Neuronal stem cell (in vitro differentiated cells): ENCODE measurements around the gene MRPS6.

Experiments
- DNase-seq: peaks from one replicate; pipeline ENCODE4 v3.0.0-alpha.2; 2013; ENCODE audit warnings: low spot score
- H2AFZ ChIP-seq: one replicate; pipeline ENCODE4 v1.6.1; 2013; ENCODE audit warnings: mild to moderate bottlenecking, low read length, inconsistent platforms
- H2AK5ac ChIP-seq: 2 replicates; pipeline ENCODE4 v1.6.1; 2013; ENCODE audit warnings: low read depth, mild to moderate bottlenecking, inconsistent platforms, low read length, moderate library complexity, mixed read lengths
- H2BK120ac ChIP-seq: 2 replicates; pipeline ENCODE4 v1.6.1; 2013; ENCODE audit warnings: low read depth, mild to moderate bottlenecking, inconsistent platforms, low read length, moderate library complexity, mixed read lengths
- H2BK12ac ChIP-seq: one replicate; pipeline ENCODE4 v1.6.1; 2013; ENCODE audit warnings: low read length, inconsistent platforms
- H2BK15ac ChIP-seq: 2 replicates; pipeline ENCODE4 v1.6.1; 2013; ENCODE audit warnings: mild to moderate bottlenecking, low read length, inconsistent platforms, mixed read lengths
- H2BK5ac ChIP-seq: one replicate; pipeline ENCODE4 v1.6.1; 2013; ENCODE audit warnings: inconsistent platforms, mild to moderate bottlenecking, low read length, moderate library complexity
- H3K14ac ChIP-seq: one replicate; pipeline ENCODE4 v1.6.1; 2013; ENCODE audit warnings: low read length, inconsistent platforms
- H3K18ac ChIP-seq: 2 replicates; pipeline ENCODE4 v1.6.1; 2013; ENCODE audit warnings: low read length, inconsistent platforms
- H3K23ac ChIP-seq: 2 replicates; pipeline ENCODE4 v1.6.1; 2013; ENCODE audit warnings: low read depth, mild to moderate bottlenecking, mixed read lengths, low read length, inconsistent platforms; ENCODE audit not compliant: poor library complexity
- H3K27ac ChIP-seq: replicated peaks from 3 replicates; pipeline ENCODE4 v1.5.1; 2013; ENCODE audit warnings: low read length, inconsistent platforms
- H3K27me3 ChIP-seq, 3 experiments: 2 replicates each; pipeline ENCODE4 v1.6.1; 2013; ENCODE audit warnings: low read length in 3 of 3, mild to moderate bottlenecking in 2 of 3, inconsistent platforms in 1 of 3, low read depth in 1 of 3, mixed read lengths in 1 of 3, moderate library complexity in 1 of 3; ENCODE audit not compliant: control insufficient read depth in 3 of 3, insufficient read depth in 3 of 3
- H3K36me3 ChIP-seq, 2 donors: replicated peaks in 1 of 2; 2 replicates each; pipeline ENCODE4 v1.6.1; 2013; ENCODE audit warnings: low read length in 2 of 2; ENCODE audit not compliant: control insufficient read depth in 2 of 2, insufficient read depth in 2 of 2
- H3K4ac ChIP-seq: 2 replicates; pipeline ENCODE4 v1.6.1; 2013; ENCODE audit warnings: inconsistent platforms, mild to moderate bottlenecking, low read length, moderate library complexity
- H3K4me1 ChIP-seq, 2 donors: 1 replicate in 1 of 2; 2 replicates in 1 of 2; pipeline ENCODE4 v1.6.1; 2013; ENCODE audit warnings: low read length in 2 of 2, low read depth in 1 of 2; ENCODE audit not compliant: control insufficient read depth in 2 of 2, insufficient read depth in 1 of 2
- H3K4me2 ChIP-seq: one replicate; pipeline ENCODE4 v1.6.1; 2013; ENCODE audit warnings: mild to moderate bottlenecking, low read length, inconsistent platforms; ENCODE audit not compliant: insufficient read depth, poor library complexity, severe bottlenecking
- H3K4me3 ChIP-seq, 2 donors: 2 replicates each; pipeline ENCODE4 v1.5.1; 2013; ENCODE audit warnings: low read length in 2 of 2, mild to moderate bottlenecking in 2 of 2, inconsistent platforms in 1 of 2, moderate library complexity in 1 of 2
- H3K79me1 ChIP-seq: one replicate; pipeline ENCODE4 v1.6.1; 2013; ENCODE audit warnings: low read depth, mild to moderate bottlenecking, inconsistent platforms, low read length, moderate library complexity
- H3K9ac ChIP-seq: one replicate; pipeline ENCODE4 v1.6.1; 2013; ENCODE audit warnings: mild to moderate bottlenecking, low read depth, low read length, inconsistent platforms; ENCODE audit not compliant: poor library complexity
- H3K9me3 ChIP-seq, 2 donors: replicated peaks in 1 of 2; 2 replicates each; pipeline versions ENCODE3 to v1.6.1; 2013; ENCODE audit warnings: low read length in 2 of 2, mild to moderate bottlenecking in 2 of 2, inconsistent platforms in 1 of 2, low read depth in 1 of 2, mixed read lengths in 1 of 2, moderate library complexity in 1 of 2; ENCODE audit not compliant: control insufficient read depth in 2 of 2, insufficient read depth in 1 of 2
- H4K8ac ChIP-seq: one replicate; pipeline ENCODE4 v1.6.1; 2013; ENCODE audit warnings: low read depth, mild to moderate bottlenecking, inconsistent platforms, low read length, moderate library complexity
- H4K91ac ChIP-seq: one replicate; pipeline ENCODE4 v1.6.1; 2013; ENCODE audit warnings: low read length, low read depth, mild to moderate bottlenecking, inconsistent platforms; ENCODE audit not compliant: poor library complexity
- WGBS, 2 donors: extraction: QIAGEN DNeasy Blood & Tissue Kit; methylation state at CpG; one replicate each; pipeline ENCODE4 v1.1.7; 2013; ENCODE audit warnings: missing lambda C conversion rate in 2 of 2, mixed read lengths in 1 of 2; ENCODE audit not compliant: insufficient read length in 2 of 2, insufficient replicate concordance in 1 of 2; ENCODE audit errors: extremely low coverage in 2 of 2; 5-methylcytosine and 5-hydroxymethylcytosine counted together

MRPS6 gene

GRCh38 chr21:34141373-34141772 lies 68.0 kb downstream of the MRPS6 start:
- no peak overlapping the region for H4K8ac ChIP-seq
- no peaks in the 10 kb centered on the region for H3K4me1 ChIP-seq
- no peak overlapping the region for H2BK5ac ChIP-seq
- H3K4me2 ChIP-seq: no peak overlapping the region
- H3K79me1 ChIP-seq: peaks cover 6% of the 10 kb centered on the region
- H2BK15ac ChIP-seq: no peak overlapping the region
- H2AFZ ChIP-seq: no peak overlapping the region
- H3K9me3 ChIP-seq: peaks cover 21 to 37% of the 10 kb centered on the region in 2 donors
- H2BK12ac ChIP-seq: no peak overlapping the region
- H3K27ac ChIP-seq: no peak overlapping the region
- no peak overlapping the region for H3K4me3 ChIP-seq
- no peaks in the 10 kb centered on the region for H3K27me3 ChIP-seq
- no peak overlapping the region for H2AK5ac ChIP-seq
- no peak overlapping the region for H3K18ac ChIP-seq
- H2BK120ac ChIP-seq: no peak overlapping the region
- no peak for DNase-seq
- H3K36me3 ChIP-seq: peaks cover 30 to 43% of the 10 kb centered on the region in 2 donors
- no peak overlapping the region for H3K14ac ChIP-seq
- no CpG with 5 or more reads among the region's 4 CpGs for WGBS, 2 donors
- no peak overlapping the region for H3K4ac ChIP-seq
- no peak overlapping the region for H4K91ac ChIP-seq
- no peak overlapping the region for H3K23ac ChIP-seq
- H3K9ac ChIP-seq: no peak overlapping the region

GRCh38 chr21:34143685-34144182 lies 70.4 kb downstream of the MRPS6 start:
- no peak for DNase-seq
- Histone ChIP-seq H3K4me3 (no peak overlapping the region), H3K4me1 (peaks cover 0 to 12% of the 10 kb centered on the region in 2 donors), H3K4me2 (no peak overlapping the region), H3K14ac (no peak overlapping the region), H4K91ac (no peak overlapping the region), H3K4ac (no peak overlapping the region), H3K27me3 (no peaks in the 10 kb centered on the region), H3K18ac (no peak overlapping the region), H3K9me3 (peaks cover 21 to 25% of the 10 kb centered on the region in 2 donors), H2BK15ac (no peak overlapping the region), H2AK5ac (no peak overlapping the region), H3K23ac (no peak overlapping the region), H3K36me3 (peaks cover 34 to 43% of the 10 kb centered on the region in 2 donors), H2BK5ac (peak overlapping the region; percentile 54), H2AFZ (no peak overlapping the region), H2BK120ac (no peak overlapping the region), H2BK12ac (no peak overlapping the region), H3K27ac (no peak overlapping the region), H3K79me1 (peaks cover 9% of the 10 kb centered on the region), H4K8ac (no peak overlapping the region), H3K9ac (peak overlapping the region; percentile 50)
- WGBS, 2 donors: no CpG with 5 or more reads among the region's 13 CpGs

GRCh38 chr21:34144224-34144623 lies 70.8 kb downstream of the MRPS6 start:
- no peak overlapping the region for H3K9ac ChIP-seq
- H3K4ac ChIP-seq: no peak overlapping the region
- H3K27ac ChIP-seq: no peak overlapping the region
- H3K4me3 ChIP-seq: no peak overlapping the region
- H2AK5ac ChIP-seq: no peak overlapping the region
- H2BK120ac ChIP-seq: no peak overlapping the region
- H3K4me2 ChIP-seq: no peak overlapping the region
- WGBS, 2 donors: no CpG with 5 or more reads among the region's 6 CpGs
- no peaks in the 10 kb centered on the region for H3K27me3 ChIP-seq
- no peak overlapping the region for H2BK12ac ChIP-seq
- no peak for DNase-seq
- H3K14ac ChIP-seq: no peak overlapping the region
- H3K4me1 ChIP-seq: peaks cover 0 to 12% of the 10 kb centered on the region in 2 donors
- peaks cover 34 to 43% of the 10 kb centered on the region in 2 donors for H3K36me3 ChIP-seq
- H2AFZ ChIP-seq: no peak overlapping the region
- no peak overlapping the region for H4K91ac ChIP-seq
- no peak overlapping the region for H3K18ac ChIP-seq
- no peak overlapping the region for H4K8ac ChIP-seq
- H2BK5ac ChIP-seq: peak overlapping the region; percentile 54
- peaks cover 21 to 25% of the 10 kb centered on the region in 2 donors for H3K9me3 ChIP-seq
- no peak overlapping the region for H3K23ac ChIP-seq
- H2BK15ac ChIP-seq: no peak overlapping the region
- H3K79me1 ChIP-seq: peaks cover 9% of the 10 kb centered on the region

DNA sequence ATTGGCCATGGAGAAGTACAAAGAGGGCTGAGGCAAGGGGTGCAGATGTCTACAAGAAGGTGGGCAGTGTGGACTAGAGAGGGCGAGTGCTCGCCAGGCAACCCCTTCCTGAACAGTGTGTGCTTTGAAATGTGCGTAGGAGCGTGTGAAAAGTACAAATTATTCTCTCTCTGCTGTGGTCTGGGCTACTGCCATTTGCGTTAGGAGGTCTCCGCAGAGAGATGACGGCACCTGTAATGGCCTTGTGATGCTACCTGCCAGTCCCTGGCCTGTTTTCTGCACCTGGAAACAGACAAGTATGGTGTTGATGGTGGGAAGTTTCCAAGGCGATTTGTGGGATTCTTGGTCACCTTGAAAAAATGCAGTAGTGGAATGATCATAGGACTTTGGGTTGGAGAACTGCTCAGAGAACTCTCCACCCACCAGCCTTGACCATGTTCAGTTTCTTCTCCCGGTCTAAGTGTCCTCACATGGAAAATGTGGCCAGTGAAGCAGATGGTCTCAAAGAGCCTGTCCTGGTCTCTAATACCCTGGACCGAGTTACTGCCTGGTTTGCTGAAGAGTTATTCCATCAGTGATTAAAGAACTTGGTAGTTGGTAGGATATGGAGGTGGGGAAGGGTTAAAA lies 74.5 kb downstream of the MRPS6 start:
- no peak overlapping the region for H3K18ac ChIP-seq
- H3K9me3 ChIP-seq: peaks cover 21% of the 10 kb centered on the region in 2 donors
- H2BK5ac ChIP-seq: no peak overlapping the region
- H3K79me1 ChIP-seq: peaks cover 9% of the 10 kb centered on the region
- H4K91ac ChIP-seq: no peak overlapping the region
- no peak overlapping the region for H2BK12ac ChIP-seq
- H3K4me3 ChIP-seq: no peak overlapping the region
- H2BK120ac ChIP-seq: no peak overlapping the region
- no peak overlapping the region for H3K9ac ChIP-seq
- H3K14ac ChIP-seq: no peak overlapping the region
- no peak overlapping the region for H3K4ac ChIP-seq
- H2AFZ ChIP-seq: no peak overlapping the region
- peak overlapping the region; percentile 18 for H3K27ac ChIP-seq
- WGBS, 2 donors: no CpG with 5 or more reads among the region's 10 CpGs
- no peak for DNase-seq
- no peak overlapping the region for H3K4me2 ChIP-seq
- H2BK15ac ChIP-seq: no peak overlapping the region
- H3K27me3 ChIP-seq: no peaks in the 10 kb centered on the region
- H3K36me3 ChIP-seq: peaks cover 24 to 28% of the 10 kb centered on the region in 2 donors
- H4K8ac ChIP-seq: no peak overlapping the region
- H3K23ac ChIP-seq: no peak overlapping the region
- H3K4me1 ChIP-seq: peaks cover 0 to 12% of the 10 kb centered on the region in 2 donors
- no peak overlapping the region for H2AK5ac ChIP-seq
